ENCODE measurements around the gene CLCNKB. TPM values are rescaled to one million over a fixed set of nuclear protein-coding genes. Genes with fewer than 3 reads are reported as not detected.

The CLCNKB gene
- total and polyA plus RNA-seq, 2 of the 13 experiments (the other 11 are each of a cell fraction or from before 2014, with no cell fraction given) = 0.04 TPM; not detected in 1

DNA sequence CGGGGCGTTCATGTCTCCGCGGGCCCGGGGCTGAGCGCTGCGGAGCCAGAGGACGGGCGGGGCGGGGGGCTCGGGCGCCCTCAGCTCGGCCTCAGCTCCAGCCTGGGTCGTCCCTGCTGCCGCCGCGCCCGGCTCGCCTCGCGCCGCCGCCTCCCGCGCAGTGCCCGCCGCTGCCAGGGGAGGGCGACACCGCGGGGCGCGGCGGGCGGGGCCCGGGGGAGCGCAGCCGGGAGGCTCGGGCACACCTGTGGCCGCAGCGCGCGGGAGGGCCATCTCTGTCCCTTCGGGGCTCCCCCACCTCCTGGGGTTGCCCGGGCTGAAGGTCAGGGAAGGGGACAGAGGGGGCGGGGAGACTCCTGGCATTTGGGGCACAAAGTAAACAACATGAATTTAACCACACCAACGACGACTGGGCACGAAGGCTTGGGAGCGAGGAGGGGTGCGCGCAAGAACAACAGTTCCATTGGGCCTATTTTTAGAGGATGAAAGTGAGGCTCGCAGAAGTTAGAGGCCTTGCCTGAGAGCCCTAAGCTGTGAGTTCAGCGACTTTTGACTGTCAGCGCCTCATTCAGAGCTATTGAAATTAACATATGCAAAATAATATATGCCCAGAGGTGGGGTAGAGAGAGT is 30.0 kb downstream of the CLCNKB start, which contains the start of gene FAM131C (continued):
- TF ChIP-seq ZNF674 (CRISPR knock-in tag; IDR thresholded peaks at IDR 0.05; ENCODE audit: low read depth) = no peak

DNA sequence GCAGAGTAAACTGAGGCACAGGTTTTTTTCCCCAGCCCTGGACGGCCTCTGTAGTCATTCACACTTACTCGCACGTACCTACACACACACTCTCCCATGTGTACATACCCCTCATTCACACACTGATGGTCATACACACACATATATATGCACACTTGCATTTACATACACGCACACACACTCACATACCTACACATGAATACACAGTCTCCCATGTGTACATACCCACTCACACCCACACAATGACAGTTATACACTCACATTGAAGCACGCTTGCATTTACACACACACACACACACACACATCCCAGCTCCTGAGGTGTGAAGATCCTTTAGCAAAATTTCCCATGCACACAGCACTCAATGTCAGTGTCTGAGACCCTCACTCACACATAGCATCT is 30.6 kb downstream of the CLCNKB start:
- Histone ChIP-seq H4K20me1 (ENCODE audit: insufficient read depth, low read length) (no peaks in the 10 kb centered on the region), H3K79me2 (ENCODE audit: insufficient read depth, low read length) (no peaks in the 10 kb centered on the region), H3K27me3 (ENCODE audit: control insufficient read depth in 1 of 2, insufficient read depth in 2 of 2, low read length in 2 of 2) (peaks cover 3 to 62% of the 10 kb centered on the region in 2 experiments), H3K9me3 (ENCODE audit: low read length) (no peaks in the 10 kb centered on the region), H3K36me3 (replicated peaks in 1 of 2; ENCODE audit: control insufficient read depth in 1 of 2, insufficient read depth in 2 of 2, low read length in 2 of 2) (no peaks in the 10 kb centered on the region), H3K4me1 (ENCODE audit: insufficient read depth, low read length) (peaks cover 45% of the 10 kb centered on the region), H3K4me2 (ENCODE audit: low read depth, low read length) (peak overlapping the region; percentile 75; the same call in 1 of the 2 replicates), H2AFZ (ENCODE audit: low read length) (no peak overlapping the region), H3K9ac (ENCODE audit: insufficient read depth, low read depth, low read length) (no peak overlapping the region), H3K4me3 (replicated peaks in 1 of 3; ENCODE audit: insufficient read depth in 1 of 3, low read depth in 2 of 3, low read length in 3 of 3) (peak overlapping the region in 1 of 3 experiments; percentile 65; a peak in 1 of 6 replicates), H3K27ac (ENCODE audit: extremely low read length, insufficient read depth, low read length) (no peak overlapping the region)
- POLR2A ChIA-PET = no interaction called here
- intact Hi-C loops (cut with micrococcal nuclease; ENCODE audit: unreplicated experiment) (loop anchor here (10.0 kb wide), 1 partner anchor 71 kb away; no protein-coding TSS in a partner anchor), in situ Hi-C loops (cut with HindIII; ENCODE audit: extremely low pct_ligation_motif_present, low pct_unique_long_range_greater_than_20kb) (no loop called here)
- FAIRE-seq (no peak), DNase-seq (ENCODE audit: low spot score) (no peak), ATAC-seq (no peak)
- WGBS (ENCODE audit: low lambda C conversion rate) = 69% methylated on average over 5 of the region's 5 CpGs
- CTCF ChIA-PET (ENCODE audit: low intra/inter-chr PET ratio, low total read pairs) = no interaction called here
- TF ChIP-seq KLF13 (CRISPR knock-in tag; IDR thresholded peaks at IDR 0.05) (no peak), ZNF674 (CRISPR knock-in tag; IDR thresholded peaks at IDR 0.05; ENCODE audit: low read depth) (no peak), ELF1 (CRISPR knock-in tag; IDR thresholded peaks at IDR 0.05) (no peak), E2F1 (CRISPR knock-in tag; IDR thresholded peaks at IDR 0.05) (no peak), HDAC2 (CRISPR knock-in tag; IDR thresholded peaks at IDR 0.05) (no peak), RBFOX2 (IDR thresholded peaks at IDR 0.05; ENCODE audit: low read depth, low read length) (no peak), MTF2 (CRISPR knock-in tag; IDR thresholded peaks at IDR 0.05; ENCODE audit: borderline replicate concordance) (no peak), PLSCR1 (CRISPR knock-in tag; IDR thresholded peaks at IDR 0.05; ENCODE audit: borderline replicate concordance) (no peak), SKI (IDR thresholded peaks at IDR 0.05; ENCODE audit: partially characterized antibody) (no peak), ZBTB7A (CRISPR knock-in tag; IDR thresholded peaks at IDR 0.05) (no peak), NFE2L2 (IDR thresholded peaks at IDR 0.05; ENCODE audit: low read length) (no peak), ZNF672 (CRISPR knock-in tag; IDR thresholded peaks at IDR 0.05) (no peak)
- TF ChIP-seq, protein P1, sequence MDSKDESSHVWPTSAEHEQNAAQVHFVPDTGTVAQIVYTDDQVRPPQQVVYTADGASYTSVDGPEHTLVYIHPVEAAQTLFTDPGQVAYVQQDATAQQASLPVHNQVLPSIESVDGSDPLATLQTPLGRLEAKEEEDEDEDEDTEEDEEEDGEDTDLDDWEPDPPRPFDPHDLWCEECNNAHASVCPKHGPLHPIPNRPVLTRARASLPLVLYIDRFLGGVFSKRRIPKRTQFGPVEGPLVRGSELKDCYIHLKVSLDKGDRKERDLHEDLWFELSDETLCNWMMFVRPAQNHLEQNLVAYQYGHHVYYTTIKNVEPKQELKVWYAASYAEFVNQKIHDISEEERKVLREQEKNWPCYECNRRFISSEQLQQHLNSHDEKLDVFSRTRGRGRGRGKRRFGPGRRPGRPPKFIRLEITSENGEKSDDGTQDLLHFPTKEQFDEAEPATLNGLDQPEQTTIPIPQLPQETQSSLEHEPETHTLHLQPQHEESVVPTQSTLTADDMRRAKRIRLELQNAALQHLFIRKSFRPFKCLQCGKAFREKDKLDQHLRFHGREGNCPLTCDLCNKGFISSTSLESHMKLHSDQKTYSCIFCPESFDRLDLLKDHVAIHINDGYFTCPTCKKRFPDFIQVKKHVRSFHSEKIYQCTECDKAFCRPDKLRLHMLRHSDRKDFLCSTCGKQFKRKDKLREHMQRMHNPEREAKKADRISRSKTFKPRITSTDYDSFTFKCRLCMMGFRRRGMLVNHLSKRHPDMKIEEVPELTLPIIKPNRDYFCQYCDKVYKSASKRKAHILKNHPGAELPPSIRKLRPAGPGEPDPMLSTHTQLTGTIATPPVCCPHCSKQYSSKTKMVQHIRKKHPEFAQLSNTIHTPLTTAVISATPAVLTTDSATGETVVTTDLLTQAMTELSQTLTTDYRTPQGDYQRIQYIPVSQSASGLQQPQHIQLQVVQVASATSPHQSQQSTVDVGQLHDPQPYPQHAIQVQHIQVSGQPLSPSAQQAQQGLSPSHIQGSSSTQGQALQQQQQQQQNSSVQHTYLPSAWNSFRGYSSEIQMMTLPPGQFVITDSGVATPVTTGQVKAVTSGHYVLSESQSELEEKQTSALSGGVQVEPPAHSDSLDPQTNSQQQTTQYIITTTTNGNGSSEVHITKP (CRISPR knock-in tag; IDR thresholded peaks at IDR 0.05; ENCODE audit: low read depth) = no peak
- TF ChIP-seq, protein P2, sequence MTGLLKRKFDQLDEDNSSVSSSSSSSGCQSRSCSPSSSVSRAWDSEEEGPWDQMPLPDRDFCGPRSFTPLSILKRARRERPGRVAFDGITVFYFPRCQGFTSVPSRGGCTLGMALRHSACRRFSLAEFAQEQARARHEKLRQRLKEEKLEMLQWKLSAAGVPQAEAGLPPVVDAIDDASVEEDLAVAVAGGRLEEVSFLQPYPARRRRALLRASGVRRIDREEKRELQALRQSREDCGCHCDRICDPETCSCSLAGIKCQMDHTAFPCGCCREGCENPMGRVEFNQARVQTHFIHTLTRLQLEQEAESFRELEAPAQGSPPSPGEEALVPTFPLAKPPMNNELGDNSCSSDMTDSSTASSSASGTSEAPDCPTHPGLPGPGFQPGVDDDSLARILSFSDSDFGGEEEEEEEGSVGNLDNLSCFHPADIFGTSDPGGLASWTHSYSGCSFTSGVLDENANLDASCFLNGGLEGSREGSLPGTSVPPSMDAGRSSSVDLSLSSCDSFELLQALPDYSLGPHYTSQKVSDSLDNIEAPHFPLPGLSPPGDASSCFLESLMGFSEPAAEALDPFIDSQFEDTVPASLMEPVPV (CRISPR knock-in tag; IDR thresholded peaks at IDR 0.05) = no peak
- no TSS peak for BruUV-seq (replicated peaks)

Measured in HepG2 (cell line).